Measurements from ENCODE around the gene DESI2.
"Not testable (repeated sequence)": the region's sequence is repeated elsewhere in the genome, so short reads cannot be mapped to it uniquely, and the experiment has no call there.

Gene DESI2

DNA sequence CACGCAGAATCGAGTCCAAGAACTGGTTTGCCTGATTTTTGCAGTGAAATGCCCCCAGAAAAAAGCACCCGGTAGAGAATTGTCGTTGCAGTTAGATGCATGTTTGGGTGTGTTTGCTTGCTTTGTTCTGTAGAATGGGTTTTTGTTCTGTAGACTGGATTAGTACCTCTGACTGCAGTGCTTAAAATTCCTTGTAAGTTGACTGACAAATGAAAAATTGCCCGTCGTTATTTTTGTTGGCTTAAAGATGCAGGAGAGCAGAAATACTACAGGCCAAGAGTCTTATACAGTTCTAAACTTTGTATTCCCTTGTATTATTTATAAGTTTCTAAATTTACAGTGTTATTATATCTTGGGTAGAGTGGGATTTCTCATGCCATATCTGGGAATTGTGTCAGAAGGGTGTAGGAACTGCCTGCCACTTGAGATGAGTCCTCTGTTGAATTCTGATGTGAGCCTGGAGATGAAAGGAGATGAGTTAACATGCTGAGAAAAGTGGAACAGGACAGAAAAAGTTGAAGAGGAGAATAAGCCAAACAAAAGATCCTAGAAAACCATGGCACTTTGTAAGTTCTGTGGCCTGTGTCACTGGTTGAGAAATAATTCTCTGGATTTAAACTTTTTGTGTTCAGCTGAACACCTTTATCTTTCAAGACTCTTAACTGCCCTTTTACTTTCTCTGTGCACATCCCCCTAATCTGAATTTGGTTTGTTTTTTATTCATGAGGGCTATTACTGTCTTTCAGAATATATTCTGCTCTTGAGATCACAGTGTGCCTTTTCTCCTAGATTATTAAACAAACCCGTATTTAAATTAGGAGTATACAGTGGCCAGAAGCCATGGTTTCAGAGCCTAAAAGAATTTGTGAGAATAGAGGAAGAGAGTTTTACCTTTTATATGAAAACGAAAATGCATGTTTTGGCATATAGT, 1.4 kb downstream of the DESI2 start:
- DNase-seq (ENCODE audit: low spot score): no peak

DNA sequence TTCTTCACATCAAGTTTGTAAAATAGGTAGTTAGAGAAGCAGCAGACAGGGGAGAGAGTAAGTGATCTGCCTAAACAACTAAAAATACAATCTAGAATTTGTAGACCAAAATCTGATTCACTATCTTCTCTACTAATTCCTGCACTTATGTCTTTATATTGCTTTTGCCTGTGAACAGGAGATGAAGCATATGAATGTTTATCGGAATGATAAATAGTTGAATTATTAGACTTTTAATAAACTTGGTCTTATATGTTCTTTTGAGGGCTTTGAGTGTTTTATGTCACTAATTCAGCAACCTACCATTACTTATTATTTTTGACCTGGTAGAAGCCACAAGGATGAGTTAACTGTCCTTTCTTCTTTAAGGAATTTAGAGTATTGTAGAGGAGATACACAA, 2.3 kb downstream of the DESI2 start:
- DNase-seq (ENCODE audit: low spot score): no peak

DNA sequence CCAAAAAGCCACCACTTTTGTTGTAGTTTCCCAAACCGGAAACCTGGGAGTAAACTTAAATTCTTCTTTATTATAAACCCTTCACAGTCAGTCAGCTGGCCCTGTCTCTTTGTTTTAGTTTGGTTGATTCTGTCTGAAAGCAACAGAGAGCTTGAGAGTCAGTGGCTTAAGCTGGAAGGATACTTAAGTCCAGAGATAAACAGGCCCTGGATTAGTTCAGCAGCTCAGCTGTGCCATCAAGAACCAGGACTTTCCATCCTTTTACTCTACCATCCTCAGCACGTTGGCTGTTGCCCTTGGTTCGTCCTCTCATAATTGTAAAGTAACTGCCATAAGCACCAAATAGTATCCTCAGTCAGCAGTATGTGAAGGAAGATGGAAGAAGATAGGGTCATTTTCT, 4.5 kb downstream of the DESI2 start:
- no peak for DNase-seq (ENCODE audit: low spot score)

DNA sequence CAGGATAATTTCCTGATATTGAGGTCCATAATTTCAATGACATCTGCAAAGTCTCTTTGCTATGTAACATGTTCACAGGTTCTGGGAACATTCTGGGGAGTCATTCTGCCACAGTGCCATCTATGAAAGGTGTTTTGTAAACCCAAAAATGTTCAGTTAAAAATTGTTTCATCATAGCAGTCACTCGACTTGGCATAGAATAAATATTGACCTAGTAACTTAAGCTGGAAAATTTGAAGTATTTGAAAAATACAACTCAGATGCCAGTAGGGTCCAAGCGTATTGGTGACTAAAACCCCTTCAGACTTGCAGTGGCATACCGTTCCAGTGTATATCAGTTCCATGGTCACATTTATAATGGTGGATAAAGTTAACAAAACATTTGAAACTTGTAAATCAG, 6.8 kb downstream of the DESI2 start:
- no peak for DNase-seq (ENCODE audit: low spot score)

DNA sequence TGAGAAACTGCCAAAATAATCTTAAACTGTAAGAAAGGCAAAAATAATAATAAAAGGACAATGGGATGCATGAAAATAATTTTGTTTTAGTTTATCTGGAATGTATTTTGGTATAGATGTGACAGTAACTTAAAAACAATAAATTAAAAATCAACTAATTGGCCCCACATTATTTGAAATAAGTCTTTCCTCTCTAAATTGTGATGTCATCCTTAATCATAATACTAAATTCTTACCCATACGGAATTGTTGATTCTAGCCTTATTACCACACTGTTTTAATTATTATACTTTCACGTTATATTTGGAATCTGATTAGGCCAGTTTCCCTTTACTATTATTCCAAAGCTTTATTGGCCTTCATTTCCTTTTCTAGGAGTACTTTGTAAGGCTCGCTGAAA, 7.7 kb downstream of the DESI2 start:
- no peak for DNase-seq (ENCODE audit: low spot score)

DNA sequence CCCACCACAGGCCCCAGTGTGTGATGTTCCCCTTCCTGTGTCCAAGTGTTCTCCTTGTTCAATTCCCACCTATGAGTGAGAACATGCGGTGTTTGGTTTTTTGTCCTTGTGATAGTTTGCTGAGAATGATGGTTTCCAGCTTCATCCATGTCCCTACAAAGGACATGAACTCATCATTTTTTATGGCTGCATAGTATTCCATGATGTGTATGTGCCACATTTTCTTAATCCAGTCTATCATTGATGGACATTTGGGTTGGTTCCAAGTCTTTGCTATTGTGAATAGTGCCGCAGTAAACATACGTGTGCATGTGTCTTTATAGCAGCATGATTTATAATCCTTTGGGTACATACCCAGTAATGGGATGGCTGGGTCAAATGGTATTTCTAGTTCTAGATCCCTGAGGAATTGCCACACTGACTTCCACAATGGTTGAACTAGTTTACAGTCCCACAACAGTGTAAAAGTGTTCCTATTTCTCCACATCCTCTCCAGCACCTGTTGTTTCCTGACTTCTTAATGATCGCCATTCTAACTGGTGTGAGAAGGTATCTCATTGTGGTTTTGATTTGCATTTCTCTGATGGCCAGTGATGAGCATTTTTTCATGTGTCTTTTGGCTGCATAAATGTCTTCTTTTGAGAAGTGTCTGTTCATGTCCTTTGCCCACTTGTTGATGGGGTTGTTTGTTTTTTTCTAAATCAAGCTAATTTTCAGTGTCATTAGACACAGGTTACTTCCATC, 8.8 kb downstream of the DESI2 start:
- not testable (repeated sequence) for DNase-seq (ENCODE audit: low spot score)

DNA sequence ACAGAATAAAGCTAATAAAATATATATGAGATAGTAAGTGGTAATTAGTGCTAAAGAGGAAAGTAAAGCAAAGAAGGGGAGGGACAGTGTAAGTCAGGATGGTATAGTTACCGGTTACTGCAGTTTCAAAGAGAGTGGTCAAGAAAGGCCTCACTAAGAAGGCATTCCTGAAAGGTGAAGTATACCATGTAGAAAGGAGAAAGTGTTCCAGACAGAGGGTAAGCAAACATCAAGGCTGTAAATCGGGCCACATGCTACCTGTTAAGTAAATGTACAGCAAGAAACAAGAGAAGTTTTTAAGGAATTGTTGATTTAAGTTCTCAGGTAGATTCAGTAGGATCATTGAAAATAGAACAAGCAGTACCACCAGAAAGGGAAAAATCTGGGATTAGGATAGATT, 9.7 kb downstream of the DESI2 start:
- DNase-seq (ENCODE audit: low spot score): no peak

DNA sequence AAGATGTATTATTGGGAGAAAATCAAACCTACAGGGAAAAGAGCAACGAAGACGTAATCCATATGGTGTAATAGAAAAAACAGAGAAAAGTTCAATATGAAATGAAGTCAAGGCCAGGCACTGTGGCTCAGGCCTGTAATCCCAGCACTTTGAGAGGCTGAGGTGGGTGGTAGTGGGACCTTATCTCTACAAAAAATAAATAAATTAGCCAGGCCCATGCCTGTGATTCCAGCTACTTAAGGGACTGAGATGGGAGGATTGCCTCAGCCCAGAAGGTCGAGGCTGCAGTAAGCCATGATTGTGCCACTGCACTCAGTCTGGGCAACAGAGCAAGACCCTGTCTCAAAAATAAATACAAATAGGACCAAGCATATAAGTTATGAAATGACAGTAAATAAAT, 11.4 kb downstream of the DESI2 start:
- no peak for DNase-seq (ENCODE audit: low spot score)

DNA sequence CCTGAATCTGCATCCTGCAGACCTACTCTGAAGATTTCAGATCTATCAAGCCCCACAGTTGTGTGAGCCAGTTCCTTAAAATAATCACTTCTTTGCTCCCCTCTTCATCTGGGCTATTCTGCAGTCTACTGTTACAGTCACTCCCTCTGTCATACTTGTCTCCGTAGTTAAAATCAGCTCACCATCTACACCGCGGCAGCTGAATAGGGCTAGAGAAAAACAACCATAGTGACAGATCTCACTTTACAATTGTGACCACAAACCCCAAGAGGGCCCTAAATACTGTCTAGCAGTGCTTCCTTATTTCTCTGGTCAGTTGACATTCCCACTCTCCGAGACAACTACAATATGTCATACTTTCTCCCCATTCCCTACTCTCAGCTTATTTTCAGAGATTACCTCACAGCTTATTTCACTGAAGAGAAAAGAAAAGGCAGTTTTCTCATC, 12.9 kb downstream of the DESI2 start:
- peak; percentile 19 for DNase-seq (ENCODE audit: low spot score)

DNA sequence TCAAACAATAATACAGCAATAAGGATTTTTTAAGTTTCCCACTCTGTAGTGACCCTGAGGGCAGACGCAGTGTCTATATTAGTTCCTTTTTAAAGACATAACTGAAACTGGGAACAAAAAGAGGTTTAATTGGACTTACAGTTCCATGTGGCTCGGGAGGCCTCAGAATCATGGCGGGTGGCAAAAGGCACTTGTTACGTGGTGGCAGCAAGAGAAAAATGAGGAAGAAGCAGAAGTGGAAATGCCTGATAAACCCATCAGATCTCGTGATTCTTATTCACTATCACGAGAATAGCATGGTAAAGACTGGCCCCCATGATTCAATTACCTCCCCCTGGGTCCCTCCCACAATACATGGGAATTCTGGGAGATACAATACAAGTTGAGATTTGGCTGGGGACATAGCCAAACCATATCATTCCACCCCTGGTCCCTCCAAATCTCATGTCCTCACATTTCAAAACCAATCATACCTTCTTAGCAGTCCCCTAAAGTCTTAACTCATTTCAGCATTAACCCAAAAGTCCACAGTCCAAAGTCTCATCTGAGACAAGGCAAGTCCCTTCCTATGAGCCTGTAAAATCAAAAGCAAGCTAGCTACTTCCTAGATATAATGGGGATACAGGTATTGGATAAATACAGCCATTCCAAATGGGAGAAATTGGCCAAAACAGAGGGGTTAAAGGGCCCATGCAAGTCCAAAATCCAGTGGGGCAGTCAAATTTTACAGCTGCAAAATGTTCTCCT, 13.9 kb downstream of the DESI2 start:
- not testable (repeated sequence) for DNase-seq (ENCODE audit: low spot score)

DNA sequence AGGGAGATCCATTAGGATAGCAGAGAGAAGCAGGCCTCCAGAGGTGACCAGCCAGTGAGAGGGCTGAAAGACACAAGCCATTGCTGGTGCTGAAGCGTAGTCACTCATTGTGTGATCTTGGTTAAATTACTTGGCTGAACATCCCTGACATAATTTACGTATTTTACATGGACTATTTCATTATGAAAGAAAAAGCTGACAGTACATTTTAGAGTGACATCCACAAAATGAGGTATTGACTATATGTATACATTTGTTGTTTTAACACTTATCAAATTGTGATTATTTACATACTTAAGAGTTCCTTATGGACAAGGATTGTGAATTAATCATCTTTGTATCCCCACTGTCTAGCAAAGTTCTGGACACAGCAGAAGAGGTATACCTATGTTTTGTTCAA, 14.9 kb downstream of the DESI2 start:
- DNase-seq (ENCODE audit: low spot score): no peak

DNA sequence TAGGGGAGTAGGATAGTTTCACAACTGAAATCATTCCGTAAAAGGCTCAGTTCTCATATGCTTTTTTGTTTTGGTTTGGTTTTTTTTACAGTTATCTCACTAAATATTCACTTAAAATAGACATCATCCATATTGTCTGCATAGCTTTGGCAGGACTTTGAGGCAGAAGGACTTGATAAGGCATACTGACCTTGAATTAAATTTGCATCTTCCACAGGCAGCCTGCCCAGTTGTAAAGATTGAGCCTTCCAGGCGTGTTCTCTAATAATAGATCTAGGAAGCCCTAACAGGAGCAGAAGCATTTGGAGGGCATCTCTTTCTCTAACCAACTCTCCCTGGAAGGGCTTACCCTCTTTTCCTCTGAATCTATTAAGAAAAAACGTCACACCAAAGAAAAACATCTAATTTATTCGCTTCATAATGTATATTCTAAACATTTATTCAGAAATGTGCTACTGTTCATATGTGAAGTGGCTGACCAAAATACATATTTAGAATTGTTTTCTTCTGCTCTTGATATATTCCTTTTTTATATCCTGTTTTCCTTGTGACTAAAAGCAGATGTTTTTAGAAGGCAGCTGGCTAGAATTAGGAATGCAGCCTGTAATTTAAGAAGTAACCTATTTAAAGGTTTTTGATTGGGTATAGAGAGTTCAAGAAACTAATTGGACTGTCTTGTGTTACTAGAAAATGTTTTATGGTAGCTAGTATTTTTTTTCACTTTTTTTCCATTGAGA, 20.2 kb downstream of the DESI2 start:
- DNase-seq (ENCODE audit: low spot score): peak; percentile 16

DNA sequence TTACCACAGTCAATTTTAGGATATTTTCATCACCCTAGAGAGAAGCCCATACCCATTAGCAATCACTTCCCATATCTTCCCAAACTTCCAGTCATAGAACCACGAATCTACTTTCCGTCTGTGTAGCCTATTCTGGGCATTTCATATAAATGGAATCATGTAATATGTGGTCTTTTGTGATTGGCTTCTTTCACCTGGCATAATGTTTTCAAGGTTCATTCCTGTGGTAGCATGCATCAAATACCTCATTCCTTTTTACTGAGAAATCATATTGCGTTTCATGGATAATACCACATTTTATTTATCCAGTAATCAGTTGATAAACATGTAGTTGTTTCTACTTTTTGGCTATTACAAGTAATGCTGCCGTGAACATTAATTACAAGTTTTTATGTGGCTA, 21.5 kb downstream of the DESI2 start:
- DNase-seq (ENCODE audit: low spot score): no peak

DNA sequence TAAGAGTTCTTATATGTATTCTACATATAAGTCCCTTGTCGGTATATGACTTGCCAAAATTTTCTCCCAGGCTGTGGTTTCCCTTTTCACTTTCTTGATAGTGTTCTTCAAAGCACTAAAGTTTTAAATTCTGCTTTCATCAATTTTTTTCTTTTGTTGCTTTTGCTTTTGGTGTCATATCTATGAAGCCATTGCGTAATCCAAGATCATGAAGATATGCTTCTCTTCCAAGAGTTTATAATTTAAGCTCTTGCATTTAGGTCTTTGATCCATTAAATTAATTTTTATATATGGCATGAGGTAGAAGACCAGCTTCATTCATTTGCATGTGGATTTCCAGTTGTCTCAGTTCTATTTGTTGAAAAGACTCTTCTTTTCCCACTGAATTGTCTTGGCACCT, 22.2 kb downstream of the DESI2 start:
- no peak for DNase-seq (ENCODE audit: low spot score)

DNA sequence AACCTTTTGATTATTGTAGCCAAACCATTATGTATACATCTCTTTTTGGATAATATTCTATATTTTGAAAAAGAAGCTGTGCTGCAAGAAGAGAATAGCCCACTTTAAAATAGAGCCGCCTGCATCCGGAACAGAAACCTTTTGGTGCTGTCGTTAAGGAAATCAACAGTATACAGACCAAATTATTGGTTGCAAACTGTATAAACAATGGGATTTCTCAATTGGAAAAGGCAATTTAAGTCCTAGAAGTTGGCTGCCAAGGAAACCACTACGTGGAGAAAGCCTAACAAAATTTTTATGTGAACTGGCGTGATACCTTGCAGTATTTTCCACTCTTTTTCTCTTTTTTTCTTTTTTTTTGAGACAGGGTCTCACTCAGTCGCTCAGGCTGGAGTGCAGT, 25.8 kb downstream of the DESI2 start:
- DNase-seq (ENCODE audit: low spot score): no peak

DNA sequence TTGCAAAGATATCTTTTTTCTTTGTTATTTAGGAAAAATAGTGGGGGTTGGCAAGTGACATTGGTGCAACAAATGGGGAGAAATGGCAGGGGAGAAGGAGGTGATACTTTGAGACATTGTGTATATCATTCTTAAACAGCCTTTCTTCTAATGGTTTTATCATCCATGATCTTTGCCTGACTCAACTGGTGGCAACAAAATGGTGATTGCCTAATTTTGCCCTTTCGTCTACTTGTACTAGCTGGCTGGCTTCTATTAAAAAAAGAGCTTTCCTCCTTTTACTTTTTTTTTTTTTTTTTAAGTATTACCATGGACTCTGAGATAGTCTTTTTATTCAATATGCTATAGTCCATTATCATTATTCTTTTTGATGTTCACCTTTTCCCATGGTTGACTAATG, 27.7 kb downstream of the DESI2 start:
- no peak for DNase-seq (ENCODE audit: low spot score)

DNA sequence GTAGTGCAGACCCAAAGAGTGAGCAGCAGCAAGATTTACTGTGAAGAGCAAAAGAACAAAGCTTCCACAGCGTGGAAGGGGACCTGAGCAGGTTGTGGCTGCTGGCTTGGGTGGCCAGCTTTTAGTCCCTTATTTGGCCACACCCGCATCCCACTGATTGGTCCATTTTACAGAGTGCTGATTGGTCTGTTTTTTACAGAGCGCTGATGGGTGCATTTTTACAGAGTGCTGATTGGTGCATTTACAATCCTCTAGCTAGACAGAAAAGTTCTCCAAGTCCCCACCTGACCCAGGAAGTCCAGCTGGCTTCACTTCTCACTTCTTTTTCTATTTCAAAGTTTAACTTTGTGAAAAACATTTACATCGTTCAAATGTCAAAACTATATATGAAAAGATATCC, 29.2 kb downstream of the DESI2 start:
- DNase-seq (ENCODE audit: low spot score): not testable (repeated sequence)

DNA sequence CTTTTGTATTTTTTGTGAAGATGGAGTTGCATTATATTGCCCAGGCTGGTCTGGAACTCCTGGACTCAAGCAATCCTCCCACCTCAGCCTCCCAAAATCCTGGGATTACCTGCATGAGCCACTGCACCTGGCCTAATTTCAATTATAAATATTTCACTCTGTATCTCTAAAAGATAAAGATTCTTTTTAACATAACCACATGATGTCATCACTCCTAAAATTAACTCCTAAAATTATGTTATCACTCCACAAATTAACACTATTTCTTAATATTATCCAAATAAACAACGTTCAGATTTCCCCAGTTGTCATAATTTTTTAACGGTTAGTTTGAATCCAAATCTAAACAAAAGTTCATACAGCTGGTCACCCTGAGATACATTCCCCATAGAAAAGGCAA, 43.0 kb downstream of the DESI2 start:
- DNase-seq (ENCODE audit: low spot score): no peak

DNA sequence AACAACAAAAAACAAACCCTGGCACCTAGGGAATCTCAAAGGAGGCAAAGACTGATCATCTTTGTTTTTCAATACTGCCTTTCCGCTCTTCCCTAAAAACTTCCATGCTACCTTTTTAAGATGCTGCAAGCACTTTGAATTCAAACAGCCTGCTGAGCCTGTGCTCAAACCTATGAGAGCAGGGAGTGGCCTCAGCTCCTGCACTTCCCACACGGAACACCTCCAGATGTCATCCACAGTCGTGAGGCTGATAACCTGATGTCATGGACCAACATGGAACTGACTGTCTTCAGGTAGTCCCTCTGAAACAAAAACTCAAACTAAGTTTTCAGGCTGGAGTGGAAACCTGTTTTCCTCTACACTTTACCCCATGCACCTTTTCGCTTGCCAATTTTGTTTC, 46.8 kb downstream of the DESI2 start:
- DNase-seq (ENCODE audit: low spot score): no peak

DNA sequence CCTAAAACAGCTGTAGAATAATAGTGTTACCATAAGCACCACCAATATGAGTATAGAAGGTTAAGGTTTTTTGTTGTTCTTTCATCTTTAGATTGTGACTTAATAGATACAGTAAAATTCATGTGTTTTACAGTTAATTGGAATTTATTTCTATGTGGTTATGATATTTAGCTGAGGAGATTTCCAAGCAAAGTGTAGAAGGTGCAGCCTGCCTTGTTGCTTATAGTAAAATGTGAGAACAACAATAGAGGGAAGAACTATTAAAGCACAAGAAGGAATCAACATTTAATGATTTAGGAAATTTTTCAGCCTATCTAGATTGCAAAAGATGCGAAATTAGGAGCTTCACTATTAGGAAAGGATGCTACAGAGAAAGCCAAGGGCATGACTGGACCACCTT, 47.9 kb downstream of the DESI2 start:
- no peak for DNase-seq (ENCODE audit: low spot score)

DNA sequence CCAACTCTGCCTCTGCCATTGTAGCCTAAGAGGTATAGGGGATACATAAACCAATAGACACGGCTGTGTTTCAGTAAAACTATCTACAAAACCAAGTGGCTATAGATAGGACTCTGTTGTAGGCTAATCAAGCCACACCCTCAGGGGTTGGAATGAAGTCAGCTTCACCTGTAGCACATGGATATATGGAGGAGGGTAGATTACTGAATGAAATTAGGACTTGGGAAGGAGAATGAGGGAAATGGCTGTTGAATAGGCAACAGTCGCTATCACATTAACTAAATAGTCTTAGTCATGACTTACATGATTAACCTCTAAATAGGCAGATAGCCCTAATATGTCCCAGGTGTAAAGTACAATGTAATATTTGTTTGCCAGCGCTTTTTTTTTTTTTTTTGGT, 49.7 kb downstream of the DESI2 start:
- DNase-seq (ENCODE audit: low spot score): no peak

DNA sequence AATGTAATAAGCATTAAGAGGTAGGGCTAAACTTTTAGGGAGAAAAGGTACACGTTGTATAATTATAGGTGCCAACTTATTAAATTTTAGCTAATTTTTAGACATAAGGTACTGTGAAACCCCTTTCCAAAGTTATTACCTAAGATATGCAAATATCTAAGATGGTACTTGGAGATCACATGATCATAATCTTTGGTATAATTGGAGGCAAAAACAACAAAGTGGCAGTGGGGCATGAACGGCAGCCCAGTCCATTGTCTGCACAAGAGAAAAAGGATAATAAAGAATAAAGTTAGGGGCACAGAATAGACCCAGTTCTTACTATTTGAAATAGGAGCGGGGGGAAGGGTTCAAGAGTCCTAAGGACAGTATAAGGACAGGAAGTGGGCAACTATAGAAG, 51.2 kb downstream of the DESI2 start:
- no peak for DNase-seq (ENCODE audit: low spot score)

Measured in AG20443 (cell line).